Gastroesophageal sphincter (tissue), 3 donors: ENCODE data around the gene UBE4A.

Source experiments
- POLR2AphosphoS5 ChIP-seq: sonication (generic); formaldehyde crosslinking; IDR thresholded peaks from one replicate; pipeline ENCODE4 v1.6.1; 2017; ENCODE audit warnings: antibody characterized with exemption
- TF ChIP-seq, protein P1 (sequence below), 4 experiments: fragments of 200-600 bp in 2 of 4; fragments of 450-650 bp in 2 of 4; sonication (generic) in 1 of 4; IDR thresholded peaks; one replicate each; pipeline ENCODE4 v1.5.1; 2017 to 2019; ENCODE audit warnings: antibody characterized with exemption in 4 of 4, mild to moderate bottlenecking in 2 of 4, moderate library complexity in 2 of 4

DNA sequence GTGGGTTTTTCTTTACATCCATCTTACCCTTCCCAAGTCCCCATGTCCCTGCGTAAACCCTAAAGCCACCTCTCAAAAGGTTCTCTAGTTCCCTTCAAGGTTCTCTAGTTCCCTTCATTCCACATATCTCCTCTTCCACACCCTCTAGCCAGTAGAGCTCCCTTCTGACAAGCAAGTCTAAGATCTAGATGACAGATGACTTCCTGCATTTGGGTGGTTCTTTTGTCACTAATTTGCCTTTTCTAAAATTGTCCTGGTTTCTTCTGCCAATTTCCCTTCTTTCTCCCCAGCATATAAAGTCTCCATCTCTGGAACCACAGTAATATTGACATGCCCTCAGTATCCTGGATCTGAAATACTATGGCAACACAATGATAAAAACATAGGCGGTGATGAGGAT, 47.1 kb upstream of the UBE4A start:
- TF ChIP-seq POLR2AphosphoS5 = no peak
- TF ChIP-seq, protein P1, sequence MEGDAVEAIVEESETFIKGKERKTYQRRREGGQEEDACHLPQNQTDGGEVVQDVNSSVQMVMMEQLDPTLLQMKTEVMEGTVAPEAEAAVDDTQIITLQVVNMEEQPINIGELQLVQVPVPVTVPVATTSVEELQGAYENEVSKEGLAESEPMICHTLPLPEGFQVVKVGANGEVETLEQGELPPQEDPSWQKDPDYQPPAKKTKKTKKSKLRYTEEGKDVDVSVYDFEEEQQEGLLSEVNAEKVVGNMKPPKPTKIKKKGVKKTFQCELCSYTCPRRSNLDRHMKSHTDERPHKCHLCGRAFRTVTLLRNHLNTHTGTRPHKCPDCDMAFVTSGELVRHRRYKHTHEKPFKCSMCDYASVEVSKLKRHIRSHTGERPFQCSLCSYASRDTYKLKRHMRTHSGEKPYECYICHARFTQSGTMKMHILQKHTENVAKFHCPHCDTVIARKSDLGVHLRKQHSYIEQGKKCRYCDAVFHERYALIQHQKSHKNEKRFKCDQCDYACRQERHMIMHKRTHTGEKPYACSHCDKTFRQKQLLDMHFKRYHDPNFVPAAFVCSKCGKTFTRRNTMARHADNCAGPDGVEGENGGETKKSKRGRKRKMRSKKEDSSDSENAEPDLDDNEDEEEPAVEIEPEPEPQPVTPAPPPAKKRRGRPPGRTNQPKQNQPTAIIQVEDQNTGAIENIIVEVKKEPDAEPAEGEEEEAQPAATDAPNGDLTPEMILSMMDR (IDR thresholded peaks at IDR 0.05) = no peak
